PC-3 (cell line): Measurements from ENCODE around the gene RAB4B. TPM values are rescaled to one million over a fixed set of nuclear protein-coding genes. Genes with fewer than 3 reads are reported as not detected.

Experiments used
- ATAC-seq: fragments of 200-7000 bp; cut with Tn5 transposase; 2 replicates; pipeline ENCODE4 v1.9.1; 2020; ENCODE audit warnings: mild to moderate bottlenecking, moderate library complexity
- BruUV-seq: library from RNA; stranded (reverse); fragments of 400-500 nt; replicated peaks from 2 replicates; lab custom pipeline; 2021; lab: Mats Ljungman, UMichigan
- CTCF ChIA-PET: fragments of 300-600 bp; sonication (Branson Sonifier 250); formaldehyde crosslinking; loops from one replicate; lab custom pipeline; 2022; ENCODE audit warnings: antibody characterized with exemption; lab: Charles Lee
- POLR2A ChIA-PET: fragments of 300-600 bp; sonication (Branson Sonifier 250); formaldehyde crosslinking; loops from one replicate; lab custom pipeline; 2022; ENCODE audit warnings: antibody characterized with exemption; ENCODE audit not compliant: unreplicated experiment; lab: Charles Lee
- DNase-seq: peaks from one replicate; pipeline ENCODE4 v3.0.0-alpha.2; 2015
- H2AFZ ChIP-seq: fragments of 300-600 bp; sonication (generic); 2 replicates; pipeline ENCODE4 v1.6.0; 2016; ENCODE audit warnings: antibody characterized with exemption, low read length
- H3F3A ChIP-seq: fragments of 300-600 bp; sonication (generic); one replicate; pipeline ENCODE4 v1.6.0; 2017; ENCODE audit warnings: antibody characterized with exemption, low read length, control low read depth, mild to moderate bottlenecking; ENCODE audit not compliant: unreplicated experiment
- H3K27ac ChIP-seq: fragments of 300-600 bp; sonication (generic); 2 replicates; pipeline ENCODE4 v1.5.1; 2016; ENCODE audit warnings: mild to moderate bottlenecking, low read length
- H3K27me3 ChIP-seq: fragments of 300-600 bp; sonication (generic); 2 replicates; pipeline ENCODE4 v1.6.1; 2016; ENCODE audit warnings: low read length, mixed read lengths
- H3K36me3 ChIP-seq: fragments of 300-600 bp; sonication (generic); 2 replicates; pipeline ENCODE4 v1.6.1; 2016; ENCODE audit warnings: low read depth, mixed run types, low read length, mixed read lengths
- H3K4me1 ChIP-seq: fragments of 300-600 bp; sonication (generic); 2 replicates; pipeline ENCODE4 v1.5.1; 2016; ENCODE audit warnings: low read length; ENCODE audit not compliant: insufficient read depth
- H3K4me2 ChIP-seq: fragments of 300-600 bp; sonication (generic); 2 replicates; pipeline ENCODE4 v1.6.0; 2016; ENCODE audit warnings: low read length
- H3K4me3 ChIP-seq: fragments of 300-600 bp; sonication (generic); 2 replicates; pipeline ENCODE4 v1.5.1; 2016; ENCODE audit warnings: mild to moderate bottlenecking, low read length, mixed read lengths
- H3K79me2 ChIP-seq: fragments of 300-600 bp; sonication (generic); 2 replicates; pipeline ENCODE4 v1.6.1; 2017; ENCODE audit warnings: low read length, mixed read lengths
- H3K9ac ChIP-seq: fragments of 300-600 bp; sonication (generic); 2 replicates; pipeline ENCODE4 v1.6.0; 2016; ENCODE audit warnings: mild to moderate bottlenecking, low read length
- H3K9me2 ChIP-seq: fragments of 300-600 bp; sonication (generic); replicated peaks from 2 replicates; pipeline ENCODE4 v1.6.1; 2016; ENCODE audit warnings: mixed run types, low read length, mixed read lengths
- H3K9me3 ChIP-seq: fragments of 300-600 bp; sonication (generic); 2 replicates; pipeline ENCODE4 v1.6.1; 2016; ENCODE audit warnings: low read length, mixed read lengths
- H4K20me1 ChIP-seq: fragments of 300-600 bp; sonication (generic); 2 replicates; pipeline ENCODE4 v1.6.1; 2016; ENCODE audit warnings: low read length, mixed read lengths
- EZH2 ChIP-seq: fragments of 300-600 bp; sonication (generic); IDR thresholded peaks from one replicate; pipeline ENCODE4 v1.6.1; 2017; ENCODE audit warnings: antibody characterized with exemption, mild to moderate bottlenecking, low read length; ENCODE audit not compliant: unreplicated experiment
- EZH2phosphoT487 ChIP-seq: fragments of 300-600 bp; sonication (generic); IDR thresholded peaks from 2 replicates; pipeline ENCODE4 v1.6.1; 2018; ENCODE audit warnings: mild to moderate bottlenecking, antibody characterized with exemption, low read length, borderline replicate concordance
- intact Hi-C: fragments of 100-400 bp; cut with micrococcal nuclease; formaldehyde crosslinking; loops from 2 replicates; pipeline ENCODE4 v1.9.0; 2023
- total RNA-seq: library from RNA; depleted of rRNA; stranded (reverse); fragments of >200 nt; gene quantifications from 2 replicates; pipeline ENCODE4 v1.2.3, GENCODE V29; 2014
- TF ChIP-seq, protein P1 (sequence below): fragments of 300-600 bp; sonication (generic); conservative IDR thresholded peaks from 2 replicates; pipeline ENCODE4 v1.5.1; 2017; ENCODE audit warnings: antibody characterized with exemption, low read depth, mild to moderate bottlenecking, low read length

RAB4B gene
- total RNA-seq, 1 experiment from 2014 or later: 7.4 TPM

DNA sequence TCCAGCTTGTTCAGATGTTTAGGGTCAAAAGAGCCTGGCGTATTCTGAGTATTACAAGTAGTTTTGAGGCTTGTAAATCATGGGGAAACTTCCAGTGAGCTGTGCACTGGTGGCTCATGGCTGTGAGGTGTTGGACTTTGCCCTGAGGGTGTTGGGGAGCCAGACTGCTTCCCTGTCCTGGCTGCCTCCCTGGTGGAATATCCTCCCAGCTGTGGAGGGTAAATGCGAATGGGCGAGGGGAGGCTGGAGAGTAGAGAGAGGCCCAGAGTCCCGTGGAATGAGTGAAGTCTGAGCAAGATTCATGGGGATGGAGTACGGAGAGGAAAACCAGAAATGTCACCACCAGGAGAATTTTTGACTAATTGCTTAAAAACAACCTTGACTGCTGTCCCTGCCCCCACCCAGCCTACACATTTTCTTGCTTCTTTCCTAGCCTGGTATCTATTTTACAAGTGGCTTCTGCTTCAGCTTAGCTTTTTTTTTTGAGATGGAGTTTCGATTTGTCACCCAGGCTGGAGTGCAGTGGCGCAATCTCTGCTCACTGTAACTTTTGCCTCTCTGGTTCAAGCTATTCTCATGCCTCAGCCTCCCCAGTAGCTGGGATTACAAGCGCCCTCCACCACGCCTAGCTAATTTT is 23.3 kb upstream of the RAB4B start:
- H3K9me2 ChIP-seq: no peaks in the 10 kb centered on the region
- peaks cover 39% of the 10 kb centered on the region for H3K4me1 ChIP-seq
- ChIA-PET POLR2A (interaction anchor here (0.6 kb wide), 1 partner anchor 407 kb away, joined by 6 read pairs; no protein-coding TSS in a partner anchor), CTCF (no interaction called here)
- no peak overlapping the region for H3K27ac ChIP-seq
- TF ChIP-seq EZH2phosphoT487 (no peak), EZH2 (no peak)
- TF ChIP-seq, protein P1, sequence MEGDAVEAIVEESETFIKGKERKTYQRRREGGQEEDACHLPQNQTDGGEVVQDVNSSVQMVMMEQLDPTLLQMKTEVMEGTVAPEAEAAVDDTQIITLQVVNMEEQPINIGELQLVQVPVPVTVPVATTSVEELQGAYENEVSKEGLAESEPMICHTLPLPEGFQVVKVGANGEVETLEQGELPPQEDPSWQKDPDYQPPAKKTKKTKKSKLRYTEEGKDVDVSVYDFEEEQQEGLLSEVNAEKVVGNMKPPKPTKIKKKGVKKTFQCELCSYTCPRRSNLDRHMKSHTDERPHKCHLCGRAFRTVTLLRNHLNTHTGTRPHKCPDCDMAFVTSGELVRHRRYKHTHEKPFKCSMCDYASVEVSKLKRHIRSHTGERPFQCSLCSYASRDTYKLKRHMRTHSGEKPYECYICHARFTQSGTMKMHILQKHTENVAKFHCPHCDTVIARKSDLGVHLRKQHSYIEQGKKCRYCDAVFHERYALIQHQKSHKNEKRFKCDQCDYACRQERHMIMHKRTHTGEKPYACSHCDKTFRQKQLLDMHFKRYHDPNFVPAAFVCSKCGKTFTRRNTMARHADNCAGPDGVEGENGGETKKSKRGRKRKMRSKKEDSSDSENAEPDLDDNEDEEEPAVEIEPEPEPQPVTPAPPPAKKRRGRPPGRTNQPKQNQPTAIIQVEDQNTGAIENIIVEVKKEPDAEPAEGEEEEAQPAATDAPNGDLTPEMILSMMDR: no peak
- no peak overlapping the region for H3K9ac ChIP-seq
- H3K4me2 ChIP-seq: peak overlapping the region; percentile 81
- no peaks in the 10 kb centered on the region for H3K9me3 ChIP-seq
- no peaks in the 10 kb centered on the region for H3F3A ChIP-seq
- H4K20me1 ChIP-seq: peaks cover 37% of the 10 kb centered on the region
- intact Hi-C loops: no loop called here
- H3K4me3 ChIP-seq: peak overlapping the region; percentile 58
- peaks cover 20% of the 10 kb centered on the region for H3K36me3 ChIP-seq
- H3K27me3 ChIP-seq: no peaks in the 10 kb centered on the region
- H3K79me2 ChIP-seq: peaks cover 77% of the 10 kb centered on the region
- H2AFZ ChIP-seq: no peak overlapping the region
- no TSS peak for BruUV-seq
- ATAC-seq (no peak), DNase-seq (peak; percentile 14)

DNA sequence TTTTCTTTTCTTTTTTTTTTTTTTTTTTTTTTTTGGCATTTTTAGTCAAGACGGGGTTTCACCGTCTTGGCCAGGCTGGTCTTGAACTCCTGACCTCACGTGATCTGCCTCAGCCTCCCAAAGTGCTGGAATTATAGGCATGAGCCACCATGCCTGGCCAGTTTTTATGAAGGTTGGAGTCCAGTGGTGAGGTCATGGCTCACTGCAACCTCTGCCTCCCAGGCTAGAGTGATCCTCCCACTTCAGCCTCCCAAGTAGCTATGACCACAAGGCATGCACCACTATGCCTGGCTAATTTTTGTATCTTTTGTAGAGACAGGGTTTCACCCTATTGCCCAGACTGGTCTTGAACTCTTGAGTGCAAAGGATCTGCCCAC is 22.8 kb upstream of the RAB4B start:
- peaks cover 79% of the 10 kb centered on the region for H3K79me2 ChIP-seq
- no peak overlapping the region for H3K27ac ChIP-seq
- POLR2A ChIA-PET: interaction anchor here (0.6 kb wide), 1 partner anchor 406 kb away, joined by 6 read pairs; no protein-coding TSS in a partner anchor
- peaks cover 23% of the 10 kb centered on the region for H3K36me3 ChIP-seq
- H3K9me3 ChIP-seq: no peaks in the 10 kb centered on the region
- peaks cover 34% of the 10 kb centered on the region for H3K4me1 ChIP-seq
- no peaks in the 10 kb centered on the region for H3F3A ChIP-seq
- peaks cover 37% of the 10 kb centered on the region for H4K20me1 ChIP-seq
- TF ChIP-seq, protein P1: no peak
- TF ChIP-seq EZH2phosphoT487 (no peak), EZH2 (no peak)
- DNase-seq (no peak), ATAC-seq (no peak)
- no peak overlapping the region for H3K9ac ChIP-seq
- H3K4me3 ChIP-seq: no peak overlapping the region
- no peaks in the 10 kb centered on the region for H3K9me2 ChIP-seq
- CTCF ChIA-PET: no interaction called here
- no peak overlapping the region for H2AFZ ChIP-seq
- no peaks in the 10 kb centered on the region for H3K27me3 ChIP-seq
- no TSS peak for BruUV-seq
- intact Hi-C loops: no loop called here
- peak overlapping the region; percentile 81 for H3K4me2 ChIP-seq

DNA sequence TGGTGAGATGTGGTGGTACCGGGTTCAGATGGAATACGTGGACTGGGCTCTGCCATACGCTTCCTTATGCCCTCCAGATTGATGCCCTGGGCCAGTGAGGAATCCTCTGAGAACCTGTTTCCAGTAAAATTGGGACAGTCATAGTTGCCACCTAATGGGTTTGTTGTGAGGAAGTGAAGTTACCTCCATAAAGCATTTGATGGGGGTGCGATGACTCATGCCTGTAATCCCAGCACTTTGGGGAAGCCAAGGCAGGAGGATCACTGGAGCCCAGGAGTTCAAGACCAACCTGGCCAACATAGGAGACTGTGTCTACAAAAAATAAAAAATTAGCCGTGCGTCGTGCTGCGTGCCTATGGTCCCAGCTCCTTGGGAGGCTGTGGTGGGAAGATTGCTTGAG is 22.3 kb upstream of the RAB4B start:
- CTCF ChIA-PET: no interaction called here
- H3K36me3 ChIP-seq: peaks cover 29% of the 10 kb centered on the region

More for the DNA sequence above, 22.3 kb upstream of the RAB4B start:
- Histone ChIP-seq H3K9ac (no peak overlapping the region), H3K79me2 (peaks cover 81% of the 10 kb centered on the region), H2AFZ (no peak overlapping the region), H3K4me2 (peak overlapping the region; percentile 34), H3K9me3 (no peaks in the 10 kb centered on the region), H3K27me3 (no peaks in the 10 kb centered on the region), H3K4me3 (no peak overlapping the region), H3F3A (no peaks in the 10 kb centered on the region), H3K27ac (no peak overlapping the region), H4K20me1 (peaks cover 37% of the 10 kb centered on the region), H3K4me1 (peaks cover 33% of the 10 kb centered on the region), H3K9me2 (no peaks in the 10 kb centered on the region)
- TF ChIP-seq, protein P1: no peak
- TF ChIP-seq EZH2 (no peak), EZH2phosphoT487 (no peak)
- DNase-seq: no peak
- ATAC-seq: no peak
- BruUV-seq: no TSS peak
- POLR2A ChIA-PET: interaction anchor here (0.6 kb wide), 1 partner anchor 34 kb away, joined by 5 read pairs; no protein-coding TSS in a partner anchor
- intact Hi-C loops: no loop called here
